H9 (cell line): ENCODE data around the gene DNMT3B. TPM values are rescaled to one million over a fixed set of nuclear protein-coding genes. Genes with fewer than 3 reads are reported as not detected.

Source experiments
- DNase-seq: peaks from one replicate; pipeline ENCODE4 v3.0.0-alpha.2; 2017
- H2AFZ ChIP-seq: one replicate; pipeline ENCODE4 v1.6.1; 2013; ENCODE audit warnings: mild to moderate bottlenecking, low read length, control low read depth, moderate library complexity
- H2AK5ac ChIP-seq: 2 replicates; pipeline ENCODE4 v1.6.1; 2013; ENCODE audit warnings: low read length, control low read depth, mixed read lengths; ENCODE audit not compliant: insufficient read length
- H2BK120ac ChIP-seq: one replicate; pipeline ENCODE4 v1.6.1; 2013; ENCODE audit warnings: low read depth, mild to moderate bottlenecking, low read length, control low read depth, inconsistent platforms; ENCODE audit not compliant: poor library complexity, severe bottlenecking
- H2BK12ac ChIP-seq: 2 replicates; pipeline ENCODE4 v1.6.1; 2013; ENCODE audit warnings: low read length, control low read depth, mixed read lengths, low read depth; ENCODE audit not compliant: insufficient read length
- H2BK15ac ChIP-seq: 2 replicates; pipeline ENCODE4 v1.6.1; 2013; ENCODE audit warnings: low read depth, low read length, control low read depth
- H2BK20ac ChIP-seq: one replicate; pipeline ENCODE4 v1.6.1; 2013; ENCODE audit warnings: low read depth, mild to moderate bottlenecking, low read length, control low read depth, inconsistent platforms; ENCODE audit not compliant: poor library complexity, severe bottlenecking
- H2BK5ac ChIP-seq: 2 replicates; pipeline ENCODE4 v1.6.1; 2013; ENCODE audit warnings: low read length, control low read depth, mixed read lengths; ENCODE audit not compliant: insufficient read length
- H3K14ac ChIP-seq: 2 replicates; pipeline ENCODE4 v1.6.1; 2013; ENCODE audit warnings: low read length, control low read depth; ENCODE audit not compliant: insufficient read depth
- H3K18ac ChIP-seq: 2 replicates; pipeline ENCODE4 v1.6.1; 2013; ENCODE audit warnings: low read depth, mild to moderate bottlenecking, mixed read lengths, low read length, control low read depth; ENCODE audit not compliant: insufficient read length
- H3K23ac ChIP-seq: 2 replicates; pipeline ENCODE4 v1.6.1; 2013; ENCODE audit warnings: low read length, control low read depth, mixed read lengths, low read depth; ENCODE audit not compliant: insufficient read length
- H3K23me2 ChIP-seq: 2 replicates; pipeline ENCODE4 v1.6.1; 2013; ENCODE audit warnings: low read depth, mild to moderate bottlenecking, mixed read lengths, low read length, control low read depth; ENCODE audit not compliant: insufficient read length, poor library complexity, severe bottlenecking
- H3K27ac ChIP-seq: 2 replicates; pipeline ENCODE4 v1.5.1; 2013; ENCODE audit warnings: low read length, control low read depth, mixed read lengths, low read depth; ENCODE audit not compliant: insufficient read length
- H3K27me3 ChIP-seq: 2 replicates; pipeline ENCODE4 v1.6.1; 2013; ENCODE audit warnings: low read length, control low read depth, inconsistent platforms; ENCODE audit not compliant: insufficient read depth
- H3K4ac ChIP-seq: 2 replicates; pipeline ENCODE4 v1.6.1; 2013; ENCODE audit warnings: low read depth, mild to moderate bottlenecking, control low read depth, inconsistent platforms, low read length, moderate library complexity
- H3K4me1 ChIP-seq: 2 replicates; pipeline ENCODE4 v1.6.1; 2013; ENCODE audit warnings: low read length, control low read depth, inconsistent platforms; ENCODE audit not compliant: insufficient read depth
- H3K4me2 ChIP-seq: 2 replicates; pipeline ENCODE4 v1.6.1; 2013; ENCODE audit warnings: low read length, control low read depth, mixed read lengths; ENCODE audit not compliant: insufficient read length, insufficient read depth
- H3K56ac ChIP-seq: 2 replicates; pipeline ENCODE4 v1.6.1; 2013; ENCODE audit warnings: low read depth, mild to moderate bottlenecking, mixed read lengths, low read length, control low read depth; ENCODE audit not compliant: insufficient read length
- H3K79me1 ChIP-seq: 2 replicates; pipeline ENCODE4 v1.6.1; 2013; ENCODE audit warnings: low read depth, mild to moderate bottlenecking, moderate library complexity, low read length, control low read depth, inconsistent platforms; ENCODE audit not compliant: insufficient read depth, poor library complexity, severe bottlenecking
- H3K79me2 ChIP-seq: 2 replicates; pipeline ENCODE4 v1.6.1; 2013; ENCODE audit warnings: low read length, control low read depth, inconsistent platforms; ENCODE audit not compliant: insufficient read depth
- H3K9ac ChIP-seq: 2 replicates; pipeline ENCODE4 v1.6.1; 2013; ENCODE audit warnings: low read length, control low read depth, mixed read lengths; ENCODE audit not compliant: insufficient read length; ENCODE audit errors: extremely low read depth
- H3K9me3 ChIP-seq: one replicate; pipeline ENCODE4 v1.6.1; 2013; ENCODE audit warnings: low read depth, low read length, inconsistent platforms; ENCODE audit not compliant: control insufficient read depth
- H3T11ph ChIP-seq: one replicate; pipeline ENCODE4 v1.6.1; 2013; ENCODE audit warnings: mild to moderate bottlenecking, low read length, control low read depth, inconsistent platforms
- H4K20me1 ChIP-seq: one replicate; pipeline ENCODE4 v1.6.1; 2013; ENCODE audit not compliant: control insufficient read depth, insufficient read length, insufficient read depth
- H4K5ac ChIP-seq: 2 replicates; pipeline ENCODE4 v1.6.1; 2013; ENCODE audit warnings: low read depth, mild to moderate bottlenecking, mixed read lengths, low read length, control low read depth; ENCODE audit not compliant: insufficient read length
- H4K8ac ChIP-seq: replicated peaks from 2 replicates; pipeline ENCODE4 v1.6.1; 2013; ENCODE audit warnings: low read length, control low read depth, mixed read lengths, low read depth; ENCODE audit not compliant: insufficient read length
- H4K91ac ChIP-seq: 2 replicates; pipeline ENCODE4 v1.6.1; 2013; ENCODE audit warnings: low read depth, mild to moderate bottlenecking, moderate library complexity, mixed read lengths, low read length, control low read depth; ENCODE audit not compliant: insufficient read length
- H3K27ac Mint-ChIP-seq, 3 experiments: 2 replicates in 2 of 3; 3 replicates in 1 of 3; pipeline ENCODE4 v1.8.0; 2020 to 2021; ENCODE audit warnings: mixed read lengths in 3 of 3, mild to moderate bottlenecking in 1 of 3, moderate library complexity in 1 of 3
- H3K27me3 Mint-ChIP-seq: 2 replicates; pipeline ENCODE4 v1.8.0; 2021; ENCODE audit warnings: low read depth, mild to moderate bottlenecking, moderate library complexity, mixed read lengths
- H3K36me3 Mint-ChIP-seq, 3 experiments: 2 replicates in 2 of 3; 3 replicates in 1 of 3; pipeline ENCODE4 v1.8.0; 2020 to 2021; ENCODE audit warnings: low read depth in 3 of 3, mixed read lengths in 3 of 3; ENCODE audit not compliant: insufficient read depth in 1 of 3
- H3K4me1 Mint-ChIP-seq, 2 experiments: 2 replicates each; pipeline ENCODE4 v1.8.0; 2020; ENCODE audit warnings: mixed read lengths in 2 of 2
- H3K4me3 Mint-ChIP-seq, 2 experiments: 2 replicates in 1 of 2; 3 replicates in 1 of 2; pipeline ENCODE4 v1.8.0; 2020 to 2021; ENCODE audit warnings: mild to moderate bottlenecking in 2 of 2, mixed read lengths in 2 of 2, moderate library complexity in 1 of 2
- H3K9me3 Mint-ChIP-seq, 2 experiments: 2 replicates in 1 of 2; 3 replicates in 1 of 2; pipeline ENCODE4 v1.8.0; 2020; ENCODE audit warnings: mild to moderate bottlenecking in 2 of 2, mixed read lengths in 2 of 2, moderate library complexity in 1 of 2
- WGBS: extraction: QIAGEN DNeasy Blood & Tissue Kit; methylation state at CpG from one replicate; pipeline ENCODE4 v1.1.7; 2013; ENCODE audit warnings: missing lambda C conversion rate, low lambda C conversion rate, mixed read lengths; ENCODE audit not compliant: insufficient read length; ENCODE audit errors: extremely low coverage; 5-methylcytosine and 5-hydroxymethylcytosine counted together
- total RNA-seq: library from RNA; stranded (reverse); gene quantifications from 2 replicates; pipeline ENCODE4 v1.2.1, GENCODE V29; 2021
- TF ChIP-seq, protein P1 (sequence below): fragments of 200-600 bp; sonication (generic); conservative IDR thresholded peaks from 3 replicates; pipeline ENCODE4 v1.8.0; 2021; ENCODE audit warnings: antibody characterized with exemption, mild to moderate bottlenecking

DNMT3B gene
- total RNA-seq, 1 experiment from 2014 or later = 980 TPM

- Histone ChIP-seq H3K27ac (no peak overlapping the region), H3K79me2 (peaks cover 74% of the 10 kb centered on the region), H2BK15ac (no peak overlapping the region), H3K9ac (no peak overlapping the region), H3K4ac (no peak overlapping the region), H2BK5ac (no peak overlapping the region), H4K91ac (no peak overlapping the region), H3K4me1 (peaks cover 6% of the 10 kb centered on the region; the same call in 1 of the 2 replicates), H2BK120ac (no peak overlapping the region), H3K4me2 (no peak overlapping the region), H3K27me3 (no peaks in the 10 kb centered on the region), H3K9me3 (no peaks in the 10 kb centered on the region), H3K18ac (no peak overlapping the region), H2BK12ac (no peak overlapping the region), H3K23ac (no peak overlapping the region), H3K14ac (no peak overlapping the region), H3K79me1 (no peaks in the 10 kb centered on the region), H2AFZ (no peak overlapping the region), H4K8ac (no peak overlapping the region), H4K20me1 (peaks cover 2% of the 10 kb centered on the region), H3T11ph (no peak overlapping the region), H2BK20ac (no peak overlapping the region), H2AK5ac (no peak overlapping the region), H4K5ac (no peak overlapping the region), H3K23me2 (no peaks in the 10 kb centered on the region), H3K56ac (no peak overlapping the region)
- no peaks in the 10 kb centered on the region for H3K9me3 Mint-ChIP-seq
- no peak for DNase-seq
- H3K27ac Mint-ChIP-seq = peak overlapping the region; percentile 83 to 96 (median 95); a peak in 6 of 7 replicates
- TF ChIP-seq, protein P1, sequence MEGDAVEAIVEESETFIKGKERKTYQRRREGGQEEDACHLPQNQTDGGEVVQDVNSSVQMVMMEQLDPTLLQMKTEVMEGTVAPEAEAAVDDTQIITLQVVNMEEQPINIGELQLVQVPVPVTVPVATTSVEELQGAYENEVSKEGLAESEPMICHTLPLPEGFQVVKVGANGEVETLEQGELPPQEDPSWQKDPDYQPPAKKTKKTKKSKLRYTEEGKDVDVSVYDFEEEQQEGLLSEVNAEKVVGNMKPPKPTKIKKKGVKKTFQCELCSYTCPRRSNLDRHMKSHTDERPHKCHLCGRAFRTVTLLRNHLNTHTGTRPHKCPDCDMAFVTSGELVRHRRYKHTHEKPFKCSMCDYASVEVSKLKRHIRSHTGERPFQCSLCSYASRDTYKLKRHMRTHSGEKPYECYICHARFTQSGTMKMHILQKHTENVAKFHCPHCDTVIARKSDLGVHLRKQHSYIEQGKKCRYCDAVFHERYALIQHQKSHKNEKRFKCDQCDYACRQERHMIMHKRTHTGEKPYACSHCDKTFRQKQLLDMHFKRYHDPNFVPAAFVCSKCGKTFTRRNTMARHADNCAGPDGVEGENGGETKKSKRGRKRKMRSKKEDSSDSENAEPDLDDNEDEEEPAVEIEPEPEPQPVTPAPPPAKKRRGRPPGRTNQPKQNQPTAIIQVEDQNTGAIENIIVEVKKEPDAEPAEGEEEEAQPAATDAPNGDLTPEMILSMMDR = no peak
- peaks cover 37 to 94% (median 61%) of the 10 kb centered on the region in 3 experiments; a peak in 6 of 7 replicates for H3K36me3 Mint-ChIP-seq
- H3K27me3 Mint-ChIP-seq = no peaks in the 10 kb centered on the region; the same call in 1 of the 2 replicates
- H3K4me1 Mint-ChIP-seq = peaks cover 84 to 94% of the 10 kb centered on the region in 2 experiments
- WGBS = no CpG with 5 or more reads among the region's 10 CpGs
- H3K4me3 Mint-ChIP-seq = peak overlapping the region; percentile 14 to 51; a peak in 2 of 5 replicates
Observed at GRCh38 chr20:32775336-32775991, 13.3 kb downstream of the DNMT3B start.
